H9 (cell line): Measurements from ENCODE around the gene SERTM2. TPM values are rescaled to one million over a fixed set of nuclear protein-coding genes. Genes with fewer than 3 reads are reported as not detected.

Source experiments
- DNase-seq: peaks from one replicate; pipeline ENCODE4 v3.0.0-alpha.2; 2017
- H2AFZ ChIP-seq: one replicate; pipeline ENCODE4 v1.6.1; 2013; ENCODE audit warnings: mild to moderate bottlenecking, low read length, control low read depth, moderate library complexity
- H2AK5ac ChIP-seq: 2 replicates; pipeline ENCODE4 v1.6.1; 2013; ENCODE audit warnings: low read length, control low read depth, mixed read lengths; ENCODE audit not compliant: insufficient read length
- H2BK120ac ChIP-seq: one replicate; pipeline ENCODE4 v1.6.1; 2013; ENCODE audit warnings: low read depth, mild to moderate bottlenecking, low read length, control low read depth, inconsistent platforms; ENCODE audit not compliant: poor library complexity, severe bottlenecking
- H2BK12ac ChIP-seq: 2 replicates; pipeline ENCODE4 v1.6.1; 2013; ENCODE audit warnings: low read length, control low read depth, mixed read lengths, low read depth; ENCODE audit not compliant: insufficient read length
- H2BK15ac ChIP-seq: 2 replicates; pipeline ENCODE4 v1.6.1; 2013; ENCODE audit warnings: low read depth, low read length, control low read depth
- H2BK20ac ChIP-seq: one replicate; pipeline ENCODE4 v1.6.1; 2013; ENCODE audit warnings: low read depth, mild to moderate bottlenecking, low read length, control low read depth, inconsistent platforms; ENCODE audit not compliant: poor library complexity, severe bottlenecking
- H2BK5ac ChIP-seq: 2 replicates; pipeline ENCODE4 v1.6.1; 2013; ENCODE audit warnings: low read length, control low read depth, mixed read lengths; ENCODE audit not compliant: insufficient read length
- H3K14ac ChIP-seq: 2 replicates; pipeline ENCODE4 v1.6.1; 2013; ENCODE audit warnings: low read length, control low read depth; ENCODE audit not compliant: insufficient read depth
- H3K18ac ChIP-seq: 2 replicates; pipeline ENCODE4 v1.6.1; 2013; ENCODE audit warnings: low read depth, mild to moderate bottlenecking, mixed read lengths, low read length, control low read depth; ENCODE audit not compliant: insufficient read length
- H3K23ac ChIP-seq: 2 replicates; pipeline ENCODE4 v1.6.1; 2013; ENCODE audit warnings: low read length, control low read depth, mixed read lengths, low read depth; ENCODE audit not compliant: insufficient read length
- H3K23me2 ChIP-seq: 2 replicates; pipeline ENCODE4 v1.6.1; 2013; ENCODE audit warnings: low read depth, mild to moderate bottlenecking, mixed read lengths, low read length, control low read depth; ENCODE audit not compliant: insufficient read length, poor library complexity, severe bottlenecking
- H3K27ac ChIP-seq: 2 replicates; pipeline ENCODE4 v1.5.1; 2013; ENCODE audit warnings: low read length, control low read depth, mixed read lengths, low read depth; ENCODE audit not compliant: insufficient read length
- H3K27me3 ChIP-seq: 2 replicates; pipeline ENCODE4 v1.6.1; 2013; ENCODE audit warnings: low read length, control low read depth, inconsistent platforms; ENCODE audit not compliant: insufficient read depth
- H3K4ac ChIP-seq: 2 replicates; pipeline ENCODE4 v1.6.1; 2013; ENCODE audit warnings: low read depth, mild to moderate bottlenecking, control low read depth, inconsistent platforms, low read length, moderate library complexity
- H3K4me1 ChIP-seq: 2 replicates; pipeline ENCODE4 v1.6.1; 2013; ENCODE audit warnings: low read length, control low read depth, inconsistent platforms; ENCODE audit not compliant: insufficient read depth
- H3K4me2 ChIP-seq: 2 replicates; pipeline ENCODE4 v1.6.1; 2013; ENCODE audit warnings: low read length, control low read depth, mixed read lengths; ENCODE audit not compliant: insufficient read length, insufficient read depth
- H3K56ac ChIP-seq: 2 replicates; pipeline ENCODE4 v1.6.1; 2013; ENCODE audit warnings: low read depth, mild to moderate bottlenecking, mixed read lengths, low read length, control low read depth; ENCODE audit not compliant: insufficient read length
- H3K79me1 ChIP-seq: 2 replicates; pipeline ENCODE4 v1.6.1; 2013; ENCODE audit warnings: low read depth, mild to moderate bottlenecking, moderate library complexity, low read length, control low read depth, inconsistent platforms; ENCODE audit not compliant: insufficient read depth, poor library complexity, severe bottlenecking
- H3K79me2 ChIP-seq: 2 replicates; pipeline ENCODE4 v1.6.1; 2013; ENCODE audit warnings: low read length, control low read depth, inconsistent platforms; ENCODE audit not compliant: insufficient read depth
- H3K9ac ChIP-seq: 2 replicates; pipeline ENCODE4 v1.6.1; 2013; ENCODE audit warnings: low read length, control low read depth, mixed read lengths; ENCODE audit not compliant: insufficient read length; ENCODE audit errors: extremely low read depth
- H3K9me3 ChIP-seq: one replicate; pipeline ENCODE4 v1.6.1; 2013; ENCODE audit warnings: low read depth, low read length, inconsistent platforms; ENCODE audit not compliant: control insufficient read depth
- H3T11ph ChIP-seq: one replicate; pipeline ENCODE4 v1.6.1; 2013; ENCODE audit warnings: mild to moderate bottlenecking, low read length, control low read depth, inconsistent platforms
- H4K20me1 ChIP-seq: one replicate; pipeline ENCODE4 v1.6.1; 2013; ENCODE audit not compliant: control insufficient read depth, insufficient read length, insufficient read depth
- H4K5ac ChIP-seq: 2 replicates; pipeline ENCODE4 v1.6.1; 2013; ENCODE audit warnings: low read depth, mild to moderate bottlenecking, mixed read lengths, low read length, control low read depth; ENCODE audit not compliant: insufficient read length
- H4K8ac ChIP-seq: replicated peaks from 2 replicates; pipeline ENCODE4 v1.6.1; 2013; ENCODE audit warnings: low read length, control low read depth, mixed read lengths, low read depth; ENCODE audit not compliant: insufficient read length
- H4K91ac ChIP-seq: 2 replicates; pipeline ENCODE4 v1.6.1; 2013; ENCODE audit warnings: low read depth, mild to moderate bottlenecking, moderate library complexity, mixed read lengths, low read length, control low read depth; ENCODE audit not compliant: insufficient read length
- H3K27ac Mint-ChIP-seq, 3 experiments: 2 replicates in 2 of 3; 3 replicates in 1 of 3; pipeline ENCODE4 v1.8.0; 2020 to 2021; ENCODE audit warnings: mixed read lengths in 3 of 3, mild to moderate bottlenecking in 1 of 3, moderate library complexity in 1 of 3
- H3K27me3 Mint-ChIP-seq: 2 replicates; pipeline ENCODE4 v1.8.0; 2021; ENCODE audit warnings: low read depth, mild to moderate bottlenecking, moderate library complexity, mixed read lengths
- H3K36me3 Mint-ChIP-seq, 3 experiments: 2 replicates in 2 of 3; 3 replicates in 1 of 3; pipeline ENCODE4 v1.8.0; 2020 to 2021; ENCODE audit warnings: low read depth in 3 of 3, mixed read lengths in 3 of 3; ENCODE audit not compliant: insufficient read depth in 1 of 3
- H3K4me1 Mint-ChIP-seq, 2 experiments: 2 replicates each; pipeline ENCODE4 v1.8.0; 2020; ENCODE audit warnings: mixed read lengths in 2 of 2
- H3K4me3 Mint-ChIP-seq, 2 experiments: 2 replicates in 1 of 2; 3 replicates in 1 of 2; pipeline ENCODE4 v1.8.0; 2020 to 2021; ENCODE audit warnings: mild to moderate bottlenecking in 2 of 2, mixed read lengths in 2 of 2, moderate library complexity in 1 of 2
- H3K9me3 Mint-ChIP-seq, 2 experiments: 2 replicates in 1 of 2; 3 replicates in 1 of 2; pipeline ENCODE4 v1.8.0; 2020; ENCODE audit warnings: mild to moderate bottlenecking in 2 of 2, mixed read lengths in 2 of 2, moderate library complexity in 1 of 2
- CTCF ChIP-seq: fragments of 200-600 bp; sonication (generic); conservative IDR thresholded peaks from 3 replicates; pipeline ENCODE4 v1.8.0; 2021; ENCODE audit warnings: antibody characterized with exemption, mild to moderate bottlenecking
- WGBS: extraction: QIAGEN DNeasy Blood & Tissue Kit; methylation state at CpG from one replicate; pipeline ENCODE4 v1.1.7; 2013; ENCODE audit warnings: missing lambda C conversion rate, low lambda C conversion rate, mixed read lengths; ENCODE audit not compliant: insufficient read length; ENCODE audit errors: extremely low coverage; 5-methylcytosine and 5-hydroxymethylcytosine counted together
- total RNA-seq: library from RNA; stranded (reverse); gene quantifications from 2 replicates; pipeline ENCODE4 v1.2.1, GENCODE V29; 2021

SERTM2 gene
- total RNA-seq, 1 experiment from 2014 or later, result 0.22 TPM

GRCh38 chrX:111483135-111483534 is 28.3 kb upstream of the SERTM2 start:
- H3K27me3 Mint-ChIP-seq, result peaks cover 2% of the 10 kb centered on the region; the same call in 1 of the 2 replicates
- Histone ChIP-seq H3K4me2 (no peak overlapping the region), H4K5ac (no peak overlapping the region), H4K8ac (no peak overlapping the region), H3K27me3 (no peaks in the 10 kb centered on the region), H2AFZ (peak overlapping the region; percentile 78), H3K14ac (no peak overlapping the region), H3K9ac (no peak overlapping the region), H3K4ac (no peak overlapping the region), H4K20me1 (no peaks in the 10 kb centered on the region), H2BK12ac (no peak overlapping the region), H2BK5ac (no peak overlapping the region), H3K4me1 (peaks cover 4% of the 10 kb centered on the region; the same call in 1 of the 2 replicates), H2BK120ac (no peak overlapping the region), H3K27ac (no peak overlapping the region), H4K91ac (no peak overlapping the region), H2BK20ac (no peak overlapping the region), H3K9me3 (no peaks in the 10 kb centered on the region), H3K79me2 (no peaks in the 10 kb centered on the region), H2BK15ac (no peak overlapping the region), H3K56ac (no peak overlapping the region), H3K79me1 (no peaks in the 10 kb centered on the region), H3K23me2 (no peaks in the 10 kb centered on the region), H2AK5ac (no peak overlapping the region), H3K23ac (no peak overlapping the region), H3K18ac (no peak overlapping the region), H3T11ph (no peak overlapping the region)
- H3K4me1 Mint-ChIP-seq, result peaks cover 8 to 10% of the 10 kb centered on the region in 2 experiments
- peaks cover 12 to 15% of the 10 kb centered on the region in 2 experiments for H3K9me3 Mint-ChIP-seq
- no peak overlapping the region for H3K27ac Mint-ChIP-seq
- no peak for DNase-seq
- TF ChIP-seq CTCF, result no peak
- H3K4me3 Mint-ChIP-seq, result no peak overlapping the region
- no CpG with 5 or more reads among the region's 2 CpGs for WGBS
- peaks cover 0 to 18% (median 2%) of the 10 kb centered on the region in 3 experiments; a peak in 6 of 7 replicates for H3K36me3 Mint-ChIP-seq
